HG03135 (cell line): ENCODE results near the gene PLOD1.
"Not testable (repeated sequence)": the region's sequence is repeated elsewhere in the genome, so short reads cannot be mapped to it uniquely, and the experiment has no call there.

ENCODE experiments used
- ATAC-seq: cut with Tn5 transposase; IDR thresholded peaks from one replicate; pipeline ENCODE4 v1.9.1; 2021; ENCODE audit warnings: mild to moderate bottlenecking, moderate library complexity; ENCODE audit not compliant: unreplicated experiment

Gene PLOD1

DNA sequence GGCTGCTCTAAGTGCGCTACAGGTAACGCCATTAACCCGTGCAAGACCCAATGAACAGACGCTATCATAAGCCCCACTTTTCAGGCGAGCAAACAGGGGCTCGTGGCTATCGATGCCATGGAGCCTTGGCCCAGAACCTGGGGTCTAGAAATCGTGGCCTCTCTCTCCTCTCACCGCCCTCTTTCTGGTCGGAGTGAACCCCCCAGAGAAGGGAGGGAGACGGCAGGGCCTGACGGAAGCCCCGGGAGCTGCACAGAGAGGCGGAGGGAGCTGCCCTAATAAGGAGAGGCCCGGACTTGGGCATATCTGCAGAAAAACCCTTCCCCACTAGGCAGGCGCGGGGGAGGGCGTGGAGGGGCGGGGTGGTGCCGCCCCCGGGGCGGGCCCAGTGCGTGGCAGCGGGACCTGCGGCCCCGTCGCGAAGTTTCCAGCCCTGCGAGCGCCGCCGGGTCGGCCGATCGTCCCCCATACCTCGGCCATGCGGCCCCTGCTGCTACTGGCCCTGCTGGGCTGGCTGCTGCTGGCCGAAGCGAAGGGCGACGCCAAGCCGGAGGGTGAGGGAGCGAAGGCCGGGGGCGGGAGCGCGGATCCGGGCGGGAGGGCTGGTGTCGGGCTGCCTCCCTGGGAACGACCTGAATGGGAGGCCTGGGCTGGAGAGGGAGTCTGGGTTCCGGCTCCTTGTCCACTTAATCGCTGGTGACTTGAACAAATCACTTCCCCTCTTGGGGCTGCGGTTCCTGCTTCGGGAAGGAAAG is at the start of gene PLOD1:
Gene PLOD1 (plus strand): TSS at position 416 of the 755 bp plus-strand sequence. CDS start 63 bp downstream, at position 479.
- ATAC-seq: peak; percentile 89

DNA sequence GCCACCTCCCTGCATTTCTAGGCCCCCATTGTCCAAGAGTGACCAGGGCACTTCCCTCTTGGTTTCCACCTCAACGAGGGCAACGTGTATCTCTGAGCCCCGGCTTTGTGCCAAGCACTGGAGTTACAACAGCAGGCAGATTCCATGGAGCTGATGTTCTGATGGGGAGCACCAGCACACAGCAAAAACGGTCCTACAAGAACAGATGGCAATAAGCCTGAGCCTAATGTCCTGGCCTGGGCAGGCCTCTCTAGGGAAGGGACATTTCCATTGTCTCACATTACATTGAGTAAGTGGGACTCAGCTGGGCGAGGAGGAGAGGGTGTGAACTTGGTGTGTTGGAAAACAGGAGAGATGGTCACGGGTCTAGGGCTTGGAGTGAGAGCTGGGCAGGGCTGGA is 48.6 kb upstream of the PLOD1 start:
- no peak for ATAC-seq

- no peak for ATAC-seq
Measured at GRCh38 chr1:11886986-11887665, 47.4 kb upstream of the PLOD1 start.

GRCh38 chr1:11887666-11888007 is 46.9 kb upstream of the PLOD1 start:
- ATAC-seq: no peak

DNA sequence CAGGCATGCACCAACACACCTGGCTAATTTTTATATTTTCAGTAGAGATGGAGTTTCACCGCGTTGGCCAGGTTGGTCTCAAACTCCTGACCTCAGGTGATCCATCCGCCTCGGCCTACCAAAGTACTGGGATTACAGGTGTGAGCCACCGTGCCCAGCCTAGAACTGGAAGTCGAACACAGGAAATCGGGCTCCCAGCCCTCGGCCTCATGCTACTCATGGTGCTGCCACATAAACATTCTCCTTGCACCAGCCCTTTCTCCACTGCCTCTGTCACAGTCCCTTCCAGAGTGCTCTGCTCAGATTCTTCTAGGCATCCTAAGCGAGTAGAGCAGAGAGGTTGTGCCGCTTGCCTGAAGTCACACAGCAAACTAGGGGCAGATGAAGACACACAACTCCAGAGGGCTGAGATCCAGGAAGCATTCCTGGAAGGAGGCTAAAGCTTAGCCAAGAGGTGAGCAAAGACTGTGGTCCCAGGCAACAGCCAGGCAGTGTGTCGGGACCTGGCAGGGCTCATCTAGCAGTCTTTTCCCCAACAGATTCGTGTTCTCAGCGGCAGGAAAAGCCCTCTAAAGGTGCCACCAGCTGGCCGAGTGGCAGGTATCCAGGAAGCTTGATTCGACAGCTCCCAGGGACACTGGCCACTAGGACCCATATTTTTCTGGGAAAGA is 46.2 kb upstream of the PLOD1 start:
- ATAC-seq: no peak

- ATAC-seq: no peak
Measured at GRCh38 chr1:11888877-11889208, 45.7 kb upstream of the PLOD1 start.

DNA sequence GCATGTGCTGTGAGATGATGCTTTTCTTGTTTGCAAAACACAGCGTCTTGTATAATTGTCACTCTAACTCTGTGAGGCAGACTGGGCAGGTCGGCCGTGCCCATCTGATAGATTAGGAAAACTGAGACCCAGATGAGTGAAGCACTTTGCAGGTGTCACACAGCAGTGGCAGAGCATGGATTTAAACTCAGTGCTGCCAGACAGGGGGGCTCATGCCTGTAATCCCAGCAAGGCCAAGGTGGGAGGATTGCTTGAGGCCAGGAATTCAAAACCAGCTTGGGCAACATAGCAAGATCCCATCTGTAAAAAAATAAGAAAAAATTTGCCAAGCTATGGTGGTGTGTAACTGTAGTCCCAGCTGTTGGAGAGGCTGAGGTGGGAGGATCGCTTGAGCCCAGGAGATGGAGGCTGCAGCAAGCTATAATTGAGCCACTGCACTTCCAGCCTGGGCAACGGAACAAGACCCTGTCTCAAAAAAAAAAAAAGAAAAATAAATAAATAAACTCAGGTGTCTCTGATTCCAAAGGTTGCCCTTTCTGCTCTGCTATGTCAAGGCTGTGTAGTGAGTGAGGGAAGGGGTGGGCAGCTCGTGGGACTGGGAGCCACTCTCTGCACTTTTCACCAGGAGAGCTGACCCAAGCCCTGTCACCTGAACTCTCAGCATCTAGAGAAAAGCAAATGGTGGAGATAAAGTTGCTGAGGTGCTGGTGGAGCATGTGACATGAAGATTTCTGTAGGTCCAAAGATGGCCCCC is 42.9 kb upstream of the PLOD1 start:
- no peak for ATAC-seq

GRCh38 chr1:11893907-11894251 is 40.6 kb upstream of the PLOD1 start:
- no peak for ATAC-seq

DNA sequence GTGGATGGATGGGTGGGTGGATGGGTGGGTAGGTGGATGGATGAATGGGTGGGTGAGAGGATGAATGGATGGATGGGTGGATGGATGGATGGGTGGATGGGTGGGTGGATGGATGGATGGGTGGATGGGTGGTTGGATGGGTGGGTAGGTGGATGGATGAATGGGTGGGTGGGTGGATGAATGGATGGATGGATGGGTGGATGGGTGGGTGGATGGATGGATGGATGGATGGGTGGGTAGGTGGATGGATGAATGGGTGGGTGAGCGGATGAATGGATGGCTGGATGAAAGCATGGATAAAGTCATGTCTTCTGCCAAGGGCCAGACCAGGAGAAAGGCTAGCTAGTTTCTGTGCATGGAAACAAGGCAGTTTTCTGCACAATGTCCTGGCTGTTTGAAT is 40.0 kb upstream of the PLOD1 start:
- not testable (repeated sequence) for ATAC-seq

GRCh38 chr1:11898086-11898785 is 36.3 kb upstream of the PLOD1 start:
- ATAC-seq: no peak

DNA sequence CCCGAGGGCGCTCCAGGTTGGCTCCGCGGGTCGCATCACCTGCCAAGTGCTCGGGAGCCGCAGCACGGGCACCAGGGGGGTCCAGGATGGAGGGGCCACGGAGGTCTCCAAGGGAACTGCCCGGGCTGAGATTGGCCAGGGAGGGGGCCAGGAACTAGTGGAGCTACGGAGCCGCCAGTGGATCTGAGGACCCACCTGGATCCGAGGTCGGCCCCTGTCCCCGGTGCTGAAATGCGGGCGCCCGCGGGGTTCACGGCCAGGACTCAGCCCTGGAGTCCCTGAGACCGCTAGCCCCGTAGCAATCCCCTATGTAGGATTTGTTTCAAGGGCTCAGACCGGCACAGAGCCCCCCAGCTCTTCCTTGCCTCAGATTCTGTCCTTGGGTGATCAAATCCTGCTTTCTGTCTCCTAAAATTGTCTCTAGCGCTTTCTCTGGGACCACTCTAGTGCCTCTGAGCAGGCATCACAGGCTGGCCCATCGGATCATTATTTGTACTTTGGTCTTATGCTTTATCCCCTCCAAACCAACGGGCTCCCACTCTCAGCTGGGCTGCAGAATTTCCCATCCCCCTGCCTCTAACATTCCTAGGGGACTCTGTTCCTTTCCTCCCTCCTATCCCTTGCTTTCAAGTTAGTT is 35.6 kb upstream of the PLOD1 start:
- ATAC-seq: no peak

DNA sequence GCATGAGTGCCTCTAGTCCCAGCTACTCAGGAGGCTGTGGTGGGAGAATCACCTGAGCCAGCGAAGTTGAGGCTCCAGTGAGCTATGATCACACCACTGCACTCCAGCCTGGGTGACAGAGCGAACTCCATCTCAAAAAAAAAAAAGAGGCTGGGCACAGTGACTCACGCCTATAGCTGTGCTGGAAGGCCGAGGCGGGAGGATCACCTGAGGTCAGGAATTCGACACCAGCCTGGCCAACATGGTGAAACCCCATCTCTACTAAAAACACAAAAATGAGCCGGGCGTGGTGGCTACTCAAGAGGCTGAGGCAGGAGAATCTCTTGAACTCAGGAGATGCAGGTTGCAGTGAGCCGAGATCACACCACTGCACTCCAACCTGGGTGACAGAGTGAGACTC is 33.1 kb upstream of the PLOD1 start:
- ATAC-seq: not testable (repeated sequence)

GRCh38 chr1:11903210-11903609 is 31.3 kb upstream of the PLOD1 start:
- no peak for ATAC-seq

DNA sequence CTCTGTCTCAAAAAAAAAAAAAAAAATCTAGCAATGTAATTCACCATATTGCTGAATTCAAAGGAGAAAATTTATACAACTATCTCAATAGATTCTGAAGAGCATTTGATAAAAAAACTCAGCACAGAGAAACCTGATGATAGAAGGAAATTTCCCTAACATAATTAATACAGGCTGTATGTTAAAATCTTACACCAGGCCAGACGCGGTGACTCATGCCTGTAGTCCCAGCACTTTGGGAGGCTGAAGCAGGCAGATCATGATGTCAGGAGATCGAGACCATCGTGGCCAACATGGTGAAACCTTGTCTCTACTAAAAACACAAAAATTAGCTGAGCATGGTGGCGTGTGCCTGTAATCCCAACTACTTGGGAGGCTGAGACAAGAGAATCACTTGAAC is 30.4 kb upstream of the PLOD1 start:
- not testable (repeated sequence) for ATAC-seq

DNA sequence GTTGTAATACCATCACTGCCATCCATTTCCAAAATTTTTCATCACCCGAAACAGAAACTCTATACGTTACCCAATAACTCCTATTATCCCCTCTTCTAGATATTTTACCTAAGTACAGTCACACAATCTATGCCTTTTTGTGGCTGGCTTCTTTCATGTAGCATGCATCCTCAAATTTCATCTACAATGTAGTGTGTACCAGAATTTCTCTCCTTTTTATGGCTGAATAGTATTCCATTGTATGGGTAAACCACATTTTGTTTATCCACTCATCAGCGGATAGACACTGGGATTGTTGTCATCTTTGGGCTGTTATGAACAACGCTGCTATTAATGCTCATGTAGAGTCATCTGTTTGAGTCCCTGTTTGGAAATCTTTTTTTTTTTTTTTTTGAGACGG is 29.5 kb upstream of the PLOD1 start:
- no peak for ATAC-seq

GRCh38 chr1:11906870-11907269 is 27.6 kb upstream of the PLOD1 start:
- ATAC-seq: no peak

DNA sequence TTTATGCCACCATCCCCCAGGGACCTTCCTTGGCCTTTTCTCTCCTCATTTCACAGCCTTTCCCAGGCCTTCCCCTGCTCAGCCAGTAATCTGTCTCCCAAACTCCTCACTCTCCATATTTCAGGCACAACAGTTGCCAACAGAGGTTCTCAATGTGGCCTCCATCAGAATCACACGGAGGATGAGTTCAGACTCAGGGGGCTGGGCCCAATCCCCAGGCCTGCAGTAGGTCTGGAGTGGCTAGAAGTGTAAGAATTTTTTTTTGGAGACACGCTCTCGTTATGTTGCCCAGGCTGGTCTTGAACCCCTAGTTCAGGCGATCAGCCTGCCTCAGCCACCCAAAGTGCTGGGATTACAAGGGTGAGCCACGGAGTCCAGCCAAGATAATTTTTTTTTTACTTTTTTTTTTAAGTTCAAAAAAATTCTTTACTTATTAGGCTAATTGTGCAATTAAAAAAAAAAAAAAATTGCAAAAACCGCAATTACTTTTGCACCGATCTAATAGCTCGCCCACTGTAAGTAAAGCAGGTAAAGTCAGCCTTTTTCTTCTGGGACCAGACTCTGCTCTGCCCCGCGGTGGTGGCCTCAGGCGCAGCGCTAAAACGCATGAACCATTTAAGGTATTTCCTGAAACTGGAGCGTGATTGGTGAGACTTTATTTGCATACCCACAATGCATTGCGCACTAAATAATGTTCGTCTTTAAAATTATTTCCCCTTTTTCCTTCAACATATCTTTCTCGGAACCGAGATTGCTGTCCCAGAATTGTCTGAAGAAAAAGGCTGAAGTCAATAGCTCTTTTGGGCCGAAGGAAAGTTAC is 27.0 kb upstream of the PLOD1 start:
- ATAC-seq: peak; percentile 48

DNA sequence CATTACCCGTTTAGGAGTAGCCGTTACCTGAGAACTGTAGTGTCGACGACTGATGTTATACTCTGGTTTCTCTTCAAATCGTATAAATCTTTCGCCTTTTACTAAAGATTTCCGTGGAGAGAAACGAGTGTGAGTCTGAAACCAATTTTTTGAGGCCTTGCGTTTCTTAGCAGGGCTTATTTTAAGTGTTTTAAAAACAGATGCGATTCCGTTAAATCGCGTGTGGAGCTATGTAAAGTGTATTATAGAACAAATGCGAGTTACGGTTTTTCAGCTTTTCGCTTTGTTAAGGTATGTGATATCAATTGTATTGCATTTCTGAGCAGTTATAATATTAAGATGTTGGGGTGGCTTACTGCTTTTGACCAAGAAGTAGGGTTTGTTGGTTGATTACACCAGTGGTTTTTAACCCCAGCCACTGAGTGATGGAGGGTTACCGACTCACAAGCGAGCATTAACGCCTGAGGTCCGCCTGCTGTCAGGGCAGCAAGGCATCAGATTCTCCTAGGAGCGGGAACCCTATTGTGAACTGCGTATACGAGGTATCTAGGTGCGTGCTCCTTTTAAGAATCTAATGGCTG is 26.3 kb upstream of the PLOD1 start:
- ATAC-seq: peak; percentile 53

GRCh38 chr1:11910914-11911228 is 23.6 kb upstream of the PLOD1 start:
- not testable (repeated sequence) for ATAC-seq
